NCI-H226 (cell line): Measurements from ENCODE around the gene ST6GALNAC6.
A peak's percentile ranks its signal among the peaks of the same experiment; 100 is the strongest.

Experiments
- DNase-seq: peaks from one replicate; pipeline ENCODE4 v3.0.0-alpha.2; 2015

ST6GALNAC6 gene

GRCh38 chr9:127899128-127899943 is at the start of gene ST6GALNAC6:
Gene ST6GALNAC6 (minus strand): TSS chr9:127899603. CDS start chr9:127897981, 1,622 bp downstream.
- DNase-seq, result peak; percentile 65

- DNase-seq, result no peak
These were observed 48.7 kb upstream of the ST6GALNAC6 start for GRCh38 chr9:127947841-127948710.

- DNase-seq, result no peak
These were observed 47.3 kb upstream of the ST6GALNAC6 start for GRCh38 chr9:127946728-127947127.

DNA sequence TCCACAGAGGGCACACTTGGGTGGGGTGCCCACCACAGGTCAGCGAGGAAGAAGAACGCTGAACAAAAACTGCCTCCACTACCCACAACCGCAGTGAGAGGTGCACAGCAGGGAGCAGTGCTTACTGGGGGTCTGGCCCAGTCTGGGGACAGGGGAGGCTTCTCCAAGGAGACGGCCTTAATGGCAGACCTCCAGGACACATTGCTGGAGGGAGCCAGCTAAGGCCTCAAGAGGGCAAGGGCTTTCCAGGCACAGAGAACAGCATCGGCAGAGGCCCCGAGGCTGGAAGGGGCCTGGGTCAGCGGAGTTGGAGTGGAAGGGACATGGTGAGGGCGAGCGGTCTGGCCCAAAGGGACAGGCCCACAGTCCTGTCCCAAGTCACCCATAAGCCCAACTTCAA is 46.5 kb upstream of the ST6GALNAC6 start:
- no peak for DNase-seq

DNA sequence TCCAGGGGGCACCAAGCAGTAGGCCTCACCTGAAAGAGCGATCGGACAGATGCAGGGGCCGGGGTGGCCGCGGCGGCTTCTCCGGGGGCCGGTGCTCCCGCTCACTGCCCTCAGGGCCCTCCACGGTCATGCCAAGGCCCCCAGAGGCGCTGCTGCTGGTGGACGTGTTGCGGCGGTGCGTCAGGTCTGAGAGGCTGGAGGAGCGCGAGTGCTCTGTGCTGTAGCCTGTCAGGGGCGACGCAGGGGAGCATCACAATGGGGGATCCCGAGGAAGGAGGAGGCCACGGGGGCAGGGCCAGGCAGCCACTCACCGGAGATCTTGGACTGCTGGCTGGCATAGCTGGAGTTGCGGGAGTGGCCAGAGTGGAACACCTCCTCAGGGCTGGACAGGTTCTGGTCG is 45.9 kb upstream of the ST6GALNAC6 start:
- no peak for DNase-seq

DNA sequence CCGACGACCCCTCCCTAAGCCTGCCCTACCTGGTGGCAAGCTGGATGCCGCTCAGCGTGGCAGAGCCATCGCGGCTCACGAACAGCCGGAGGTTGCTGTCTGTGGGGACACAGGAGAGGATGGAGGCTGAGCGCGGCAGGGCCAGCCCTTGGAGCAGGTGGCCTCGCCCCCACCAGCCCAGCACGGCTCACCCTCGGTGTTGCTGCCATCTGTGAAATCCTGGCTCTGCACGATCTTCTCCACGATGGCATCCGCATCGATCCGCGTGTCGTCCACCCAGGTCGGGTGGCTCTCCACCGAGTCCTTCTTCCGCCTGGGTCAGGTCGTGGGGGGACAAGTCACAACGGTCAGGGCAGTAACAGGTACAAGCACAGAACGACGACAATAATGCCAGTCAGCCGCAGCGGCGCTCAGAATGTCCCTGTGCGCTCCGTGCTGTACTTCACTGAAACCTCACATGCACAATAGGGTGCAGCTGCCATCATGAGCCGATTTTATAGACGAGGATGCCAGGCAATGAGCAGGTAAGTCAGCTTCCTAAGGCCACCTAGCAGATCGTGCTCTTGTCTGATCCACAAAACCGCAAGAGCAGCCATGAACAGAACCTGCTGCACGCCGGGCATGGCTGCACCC is 45.3 kb upstream of the ST6GALNAC6 start:
- DNase-seq, result no peak

DNA sequence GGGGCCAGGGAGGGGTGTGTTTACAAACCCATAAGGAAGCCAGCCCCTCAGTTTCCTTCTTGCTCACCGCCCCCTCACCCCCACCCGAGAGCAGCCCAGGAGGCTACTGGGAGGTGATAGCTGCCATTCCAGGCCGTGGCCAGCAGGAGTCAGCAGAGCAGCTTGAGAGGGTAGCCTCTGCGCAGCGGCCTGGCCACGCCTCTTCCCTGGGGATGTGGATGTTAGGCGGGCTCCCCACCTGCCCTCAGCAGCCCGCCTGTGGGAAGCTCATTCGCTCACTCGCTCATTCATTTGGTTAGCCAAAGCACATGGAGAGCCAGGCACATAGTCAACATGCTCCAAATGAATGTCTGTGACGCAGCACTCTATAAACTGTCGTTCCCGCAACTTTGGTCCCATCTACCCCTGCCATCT is 44.3 kb upstream of the ST6GALNAC6 start:
- DNase-seq, result peak; percentile 67

GRCh38 chr9:127943011-127943662 is 43.7 kb upstream of the ST6GALNAC6 start:
- DNase-seq, result no peak

GRCh38 chr9:127942216-127943010 is 43.0 kb upstream of the ST6GALNAC6 start:
- no peak for DNase-seq

DNA sequence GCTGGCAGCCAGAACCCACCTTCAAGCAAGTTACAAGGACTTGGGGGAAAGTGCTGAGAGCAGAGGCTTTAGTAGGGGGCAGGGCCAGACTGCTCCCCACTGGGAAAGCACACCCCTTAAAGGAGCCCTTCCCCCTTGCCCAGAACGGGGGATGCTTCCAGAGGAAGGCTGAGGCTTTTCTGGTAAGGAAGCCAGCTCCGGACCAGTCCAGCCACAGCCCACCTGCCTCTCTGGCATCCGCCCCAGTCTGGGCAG is 42.5 kb upstream of the ST6GALNAC6 start:
- DNase-seq, result no peak

GRCh38 chr9:127941062-127941960 is 41.9 kb upstream of the ST6GALNAC6 start:
- no peak for DNase-seq

GRCh38 chr9:127940593-127940992 is 41.2 kb upstream of the ST6GALNAC6 start:
- DNase-seq, result no peak

DNA sequence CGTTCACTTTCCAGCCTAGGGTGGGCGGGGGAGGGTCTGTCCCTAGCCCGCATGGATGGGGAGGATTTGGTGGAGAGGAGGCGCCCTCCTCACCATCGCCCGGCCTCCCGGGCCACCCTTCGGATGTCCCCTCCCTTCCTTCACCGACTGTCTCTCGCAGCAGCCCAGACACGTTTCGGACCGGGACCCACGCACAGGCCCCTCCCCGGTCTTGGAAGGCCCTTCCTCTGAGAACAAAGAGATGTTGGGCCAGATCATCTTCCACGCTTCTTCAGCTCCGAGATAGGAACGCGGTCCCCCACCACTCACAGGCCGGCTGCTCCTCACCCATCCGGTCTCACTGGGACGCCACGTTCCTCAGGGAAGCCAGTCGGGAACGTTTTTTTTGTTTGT is 38.9 kb upstream of the ST6GALNAC6 start:
- DNase-seq, result no peak

DNA sequence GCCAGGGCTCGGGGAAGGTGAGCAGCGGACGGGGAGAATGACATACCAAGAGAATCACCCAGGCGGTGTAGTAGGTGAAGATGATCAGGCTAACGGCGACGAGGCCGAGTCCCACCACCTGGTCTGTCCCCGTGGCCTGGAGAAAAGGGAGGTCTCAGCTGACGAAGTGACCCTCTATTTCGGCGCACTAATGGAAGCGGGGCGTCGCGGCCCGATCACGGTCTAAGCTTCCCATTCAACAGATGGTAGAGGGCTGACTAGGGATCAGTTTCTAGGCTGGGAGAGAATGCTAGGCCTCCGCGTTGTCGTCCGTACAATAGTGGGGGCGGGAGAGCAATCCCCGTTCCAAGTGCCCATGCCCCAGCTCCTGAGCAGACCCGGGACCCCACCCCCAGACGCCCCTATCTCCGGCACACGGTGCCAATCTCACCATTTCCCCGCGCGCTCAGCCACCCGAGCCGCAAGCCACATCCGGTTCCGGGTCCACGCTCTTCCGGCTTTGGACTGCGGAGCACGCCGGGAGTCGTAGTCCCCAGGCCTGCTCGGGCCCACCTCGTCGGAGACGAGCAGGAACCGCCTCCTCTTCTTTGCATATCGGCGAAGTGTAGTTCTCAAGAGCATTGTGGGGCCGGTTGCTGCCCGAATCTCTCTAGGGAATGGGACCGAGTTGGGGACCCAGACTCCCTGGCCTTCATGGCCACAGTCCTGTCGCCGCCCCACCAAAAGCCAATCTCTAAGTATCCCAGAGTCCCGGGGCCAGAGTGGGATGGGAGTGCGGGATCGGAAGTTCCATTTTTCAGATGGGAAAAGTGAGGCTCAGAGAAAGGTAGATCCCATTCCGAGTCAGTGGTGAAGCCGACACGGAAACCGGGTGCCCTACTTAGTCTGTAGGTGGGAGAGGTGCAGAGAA is 38.2 kb upstream of the ST6GALNAC6 start, which contains the start of gene DPM2:
DPM2 (minus strand) TSS at position 467 of the 910 bp plus-strand sequence; CDS start at position 433, 34 bp downstream.
- peak; percentile 82 for DNase-seq

GRCh38 chr9:127937056-127937387 is 37.6 kb upstream of the ST6GALNAC6 start:
- DNase-seq, result no peak

DNA sequence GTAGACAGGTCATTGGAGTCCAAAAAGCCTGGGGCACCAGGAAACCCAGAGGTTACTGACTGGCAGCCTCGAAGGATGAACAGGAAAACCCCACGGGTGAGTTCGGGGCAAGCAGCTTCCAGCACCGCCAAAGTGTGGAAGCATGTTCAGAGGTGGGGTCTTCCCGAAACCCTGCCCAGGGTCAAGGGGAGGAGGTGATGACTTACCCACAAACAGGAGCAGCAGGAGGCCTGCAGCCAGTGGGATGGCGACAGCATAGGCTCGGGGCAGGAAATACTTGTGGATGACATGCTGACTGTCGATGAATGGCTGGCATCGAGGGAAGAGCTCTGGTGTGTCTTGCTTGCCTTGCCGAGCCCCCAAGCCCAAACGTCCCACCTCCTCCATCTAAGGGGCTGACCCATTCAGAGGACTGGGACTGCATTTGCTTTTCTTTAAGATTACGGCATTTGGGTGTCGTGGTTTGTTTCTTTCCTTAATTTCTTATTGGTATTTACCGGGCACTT is 37.0 kb upstream of the ST6GALNAC6 start:
- DNase-seq, result no peak

DNA sequence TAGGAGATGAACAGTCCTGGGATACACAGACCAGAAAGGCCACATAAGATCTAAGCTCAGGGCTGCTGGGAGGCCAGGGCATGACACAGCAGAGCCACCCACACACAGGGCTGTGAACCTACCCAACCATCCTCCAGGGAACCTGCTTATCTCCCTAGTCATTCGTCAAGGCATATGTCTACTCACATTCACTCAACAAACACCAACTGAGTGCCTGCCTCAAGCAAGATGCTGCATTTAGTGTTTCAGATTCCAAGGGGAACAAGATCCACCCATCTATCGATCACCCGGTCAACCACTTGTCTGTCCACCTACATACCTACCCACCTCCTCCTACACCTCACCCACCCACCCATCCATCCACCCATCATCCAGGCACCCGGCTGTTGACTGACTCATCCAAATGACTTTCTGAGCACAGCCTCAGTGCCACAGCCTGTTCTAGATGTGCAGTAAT is 36.4 kb upstream of the ST6GALNAC6 start:
- no peak for DNase-seq

- DNase-seq, result no peak
These were observed 35.6 kb upstream of the ST6GALNAC6 start for GRCh38 chr9:127934986-127935385.

DNA sequence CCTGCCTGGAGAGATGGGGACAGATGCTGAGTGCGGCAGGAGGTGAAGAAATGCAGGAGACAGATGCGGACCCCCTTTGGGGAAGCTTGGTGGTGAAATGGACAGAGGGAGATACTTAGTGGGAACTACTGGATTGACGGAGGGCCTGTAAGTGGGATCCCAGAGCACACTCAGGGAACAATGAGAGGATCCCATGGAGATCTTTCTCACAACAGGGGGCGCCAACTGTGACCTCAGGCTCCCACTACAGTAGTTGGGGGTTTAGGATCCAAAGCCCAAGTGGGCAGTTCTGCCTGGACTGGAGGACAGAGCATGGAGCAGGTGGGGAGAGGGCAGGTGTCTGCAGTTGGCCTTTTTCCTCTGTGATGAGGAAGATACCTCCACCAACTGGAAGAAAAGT is 34.8 kb upstream of the ST6GALNAC6 start:
- no peak for DNase-seq
